AG04449 (cell line): ENCODE measurements around the gene SLC35G3.

Experiments
- CTCF ChIA-PET: fragments of 350-600 bp; formaldehyde crosslinking; extraction: SDS; loops from one replicate; lab custom pipeline; 2021; ENCODE audit warnings: antibody characterized with exemption; lab: Yijun Ruan, JAX
- POLR2A ChIA-PET: fragments of 400-600, 350-600 bp; formaldehyde crosslinking; extraction: SDS; loops from one replicate; lab custom pipeline; 2020; ENCODE audit warnings: antibody characterized with exemption, inconsistent platforms; lab: Yijun Ruan, JAX
- DNase-seq: peaks from one replicate; pipeline ENCODE4 v3.0.0-alpha.2; 2010; ENCODE audit warnings: low read depth, low spot score
- H3K4me3 ChIP-seq: 2 replicates; pipeline ENCODE4 v1.5.1; 2011; ENCODE audit warnings: low read depth, mild to moderate bottlenecking, control low read depth, low read length
- CTCF ChIP-seq: IDR thresholded peaks from one replicate; pipeline ENCODE4 v1.5.1; 2011; ENCODE audit warnings: mild to moderate bottlenecking, moderate library complexity, low read length, control low read depth, inconsistent platforms; ENCODE audit not compliant: insufficient read depth; ENCODE audit errors: missing control alignments

The SLC35G3 gene

GRCh38 chr17:35170968-35171771 is 23.0 kb downstream of the SLC35G3 start:
- ChIA-PET POLR2A (no interaction called here), CTCF (interaction anchor here (0.6 to 9.3 kb wide), 8 partner anchors 9 to 576 kb away, joined by 3 to 72 read pairs (median 4); partner anchors contain the start of gene SLFN12L)
- H3K4me3 ChIP-seq: no peak overlapping the region
- TF ChIP-seq CTCF: no peak
- no peak for DNase-seq

GRCh38 chr17:35169835-35170363 is 24.3 kb downstream of the SLC35G3 start:
- no peak for DNase-seq
- TF ChIP-seq CTCF: no peak
- ChIA-PET CTCF (interaction anchor here (0.6 to 9.3 kb wide), 5 partner anchors 9 to 369 kb away, joined by 3 to 72 read pairs (median 4); partner anchors contain the start of gene SLFN12L), POLR2A (no interaction called here)
- no peak overlapping the region for H3K4me3 ChIP-seq

- DNase-seq: no peak
- ChIA-PET CTCF (interaction anchor here (1.2 to 9.3 kb wide), 3 partner anchors 26 to 371 kb away, joined by 4 to 72 read pairs (median 17); partner anchors contain the start of gene SLFN12L), POLR2A (no interaction called here)
- no peak overlapping the region for H3K4me3 ChIP-seq
- no peak for TF ChIP-seq CTCF
Measured at GRCh38 chr17:35167666-35168065, 26.5 kb downstream of the SLC35G3 start.

- DNase-seq: no peak
- no peak overlapping the region for H3K4me3 ChIP-seq
- no peak for TF ChIP-seq CTCF
- CTCF ChIA-PET: interaction anchor here (1.2 to 9.3 kb wide), 3 partner anchors 26 to 371 kb away, joined by 4 to 72 read pairs (median 17); partner anchors contain the start of gene SLFN12L
- POLR2A ChIA-PET: no interaction called here
Measured at GRCh38 chr17:35167046-35167445, 27.1 kb downstream of the SLC35G3 start.

GRCh38 chr17:35166526-35166925 is 27.7 kb downstream of the SLC35G3 start:
- H3K4me3 ChIP-seq: no peak overlapping the region
- CTCF ChIA-PET: interaction anchor here (1.2 to 9.3 kb wide), 3 partner anchors 25 to 372 kb away, joined by 4 to 72 read pairs (median 17); partner anchors contain the start of gene SLFN12L
- DNase-seq: no peak
- no peak for TF ChIP-seq CTCF
- POLR2A ChIA-PET: no interaction called here

DNA sequence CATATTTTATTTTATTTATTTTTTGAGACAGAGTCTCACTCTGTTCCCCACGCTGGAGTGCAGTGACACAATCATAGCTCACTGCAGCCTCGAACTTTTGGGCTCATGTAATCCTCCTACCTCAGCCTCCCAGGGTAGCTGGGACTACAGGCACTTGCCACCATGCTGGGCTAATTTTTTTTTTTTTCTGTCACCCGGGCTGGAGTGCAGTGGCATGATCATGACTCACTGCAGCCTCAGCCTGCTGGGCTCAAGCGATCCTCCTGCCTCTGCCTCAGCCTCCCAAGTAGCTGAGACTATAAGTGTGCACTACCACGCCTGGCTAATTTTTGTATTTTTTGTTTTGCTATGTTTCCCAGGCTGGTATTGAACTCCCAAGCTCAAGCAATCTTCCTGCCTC is 29.5 kb downstream of the SLC35G3 start:
- DNase-seq: no peak
- ChIA-PET POLR2A (no interaction called here), CTCF (interaction anchor here (1.2 to 9.3 kb wide), 2 partner anchors 369 to 374 kb away, joined by 5 to 72 read pairs; partner anchors contain the start of gene SLFN12L)
- H3K4me3 ChIP-seq: no peak overlapping the region
- no peak for TF ChIP-seq CTCF
